Calu3 (cell line): ENCODE results near the gene CEP78. TPM values are rescaled to one million over a fixed set of nuclear protein-coding genes. Genes with fewer than 3 reads are reported as not detected.

Experiments
- BruUV-seq: library from RNA; stranded (reverse); fragments of 400-500 nt; replicated peaks from 2 replicates; lab custom pipeline; 2021; lab: Mats Ljungman, UMichigan
- CTCF ChIA-PET: fragments of 300-600 bp; sonication (Branson Sonifier 250); formaldehyde crosslinking; loops from one replicate; lab custom pipeline; 2022; ENCODE audit warnings: antibody characterized with exemption; lab: Charles Lee
- DNase-seq: peaks from one replicate; pipeline ENCODE4 v3.0.0; 2022
- H3K27ac Mint-ChIP-seq: one replicate; pipeline ENCODE4 v1.8.0; 2022; ENCODE audit warnings: mixed read lengths; ENCODE audit not compliant: unreplicated experiment
- H3K27me3 Mint-ChIP-seq: one replicate; pipeline ENCODE4 v1.8.0; 2022; ENCODE audit warnings: mixed read lengths; ENCODE audit not compliant: unreplicated experiment
- H3K36me3 Mint-ChIP-seq: one replicate; pipeline ENCODE4 v1.8.0; 2022; ENCODE audit warnings: mild to moderate bottlenecking, moderate library complexity, mixed read lengths; ENCODE audit not compliant: insufficient read depth, unreplicated experiment
- H3K4me1 Mint-ChIP-seq: one replicate; pipeline ENCODE4 v1.8.0; 2022; ENCODE audit warnings: mild to moderate bottlenecking, low read depth, mixed read lengths; ENCODE audit not compliant: unreplicated experiment
- H3K4me3 Mint-ChIP-seq: one replicate; pipeline ENCODE4 v1.8.0; 2022; ENCODE audit warnings: mild to moderate bottlenecking, low read depth, moderate library complexity, mixed read lengths; ENCODE audit not compliant: unreplicated experiment
- H3K9me3 Mint-ChIP-seq: one replicate; pipeline ENCODE4 v1.8.0; 2022; ENCODE audit warnings: low read depth, mixed read lengths; ENCODE audit not compliant: unreplicated experiment
- CTCF ChIP-seq: fragments of 200-600 bp; IDR thresholded peaks from one replicate; pipeline ENCODE4 v1.8.0; 2022; ENCODE audit warnings: antibody characterized with exemption; ENCODE audit not compliant: unreplicated experiment
- intact Hi-C: fragments of 100-400 bp; cut with micrococcal nuclease; formaldehyde crosslinking; loops from one replicate; pipeline ENCODE4 v1.10.0; 2022; ENCODE audit not compliant: unreplicated experiment
- total RNA-seq: library from RNA; stranded (reverse); gene quantifications from 2 replicates; pipeline ENCODE4 v1.2.3, GENCODE V29; 2022

The CEP78 gene
- total RNA-seq, 1 experiment from 2014 or later: 20.8 TPM

GRCh38 chr9:78248635-78249034 lies 12.8 kb downstream of the CEP78 start:
- no TSS peak for BruUV-seq
- Mint-ChIP-seq H3K4me3 (no peak overlapping the region), H3K36me3 (no peaks in the 10 kb centered on the region), H3K9me3 (no peaks in the 10 kb centered on the region), H3K27ac (no peak overlapping the region), H3K4me1 (no peaks in the 10 kb centered on the region), H3K27me3 (no peaks in the 10 kb centered on the region)
- CTCF ChIA-PET: no interaction called here
- no peak for DNase-seq
- TF ChIP-seq CTCF: no peak
- intact Hi-C loops: no loop called here

- H3K27me3 Mint-ChIP-seq: no peaks in the 10 kb centered on the region
- CTCF ChIA-PET: no interaction called here
These were observed 13.7 kb downstream of the CEP78 start for GRCh38 chr9:78249542-78249941.

GRCh38 chr9:78252616-78253015 lies 16.7 kb downstream of the CEP78 start:
- BruUV-seq: no TSS peak
- Mint-ChIP-seq H3K27ac (no peak overlapping the region), H3K4me1 (no peaks in the 10 kb centered on the region), H3K27me3 (no peaks in the 10 kb centered on the region), H3K36me3 (no peaks in the 10 kb centered on the region), H3K4me3 (no peak overlapping the region), H3K9me3 (no peaks in the 10 kb centered on the region)
- no peak for TF ChIP-seq CTCF
- DNase-seq: no peak
- CTCF ChIA-PET: no interaction called here
- intact Hi-C loops: no loop called here

More at GRCh38 chr9:78249542-78249941, 13.7 kb downstream of the CEP78 start:
- intact Hi-C loops: no loop called here
- no peak for TF ChIP-seq CTCF
- no peak for DNase-seq
- Mint-ChIP-seq H3K36me3 (no peaks in the 10 kb centered on the region), H3K9me3 (no peaks in the 10 kb centered on the region), H3K27ac (no peak overlapping the region), H3K4me3 (no peak overlapping the region), H3K4me1 (no peaks in the 10 kb centered on the region)
- BruUV-seq: no TSS peak

GRCh38 chr9:78253285-78253684 lies 17.4 kb downstream of the CEP78 start:
- no TSS peak for BruUV-seq
- no peak for TF ChIP-seq CTCF
- H3K36me3 Mint-ChIP-seq: no peaks in the 10 kb centered on the region

More at GRCh38 chr9:78253285-78253684, 17.4 kb downstream of the CEP78 start:
- DNase-seq: no peak
- intact Hi-C loops: no loop called here
- Mint-ChIP-seq H3K4me1 (no peaks in the 10 kb centered on the region), H3K27ac (no peak overlapping the region), H3K9me3 (no peaks in the 10 kb centered on the region), H3K4me3 (no peak overlapping the region), H3K27me3 (no peaks in the 10 kb centered on the region)
- CTCF ChIA-PET: no interaction called here
